Gastrocnemius medialis (tissue), 4 donors: Measurements from ENCODE around the gene MSI2.

Source experiments
- POLR2A ChIP-seq, 2 donors: fragments of 450-650 bp; IDR thresholded peaks; one replicate each; pipeline ENCODE4 v1.6.1; 2017; ENCODE audit warnings: antibody characterized with exemption in 2 of 2, mild to moderate bottlenecking in 2 of 2, moderate library complexity in 2 of 2
- TF ChIP-seq, protein P1 (sequence below), 5 experiments: fragments of 450-650 bp in 3 of 5; fragments of 200-600 bp in 2 of 5; sonication (generic) in 2 of 5; IDR thresholded peaks in 4 of 5; conservative IDR thresholded peaks in 1 of 5; 1 replicate in 4 of 5; 2 replicates in 1 of 5; pipeline ENCODE4 v1.5.1; 2016 to 2019; ENCODE audit warnings: antibody characterized with exemption in 5 of 5, mild to moderate bottlenecking in 3 of 5, moderate library complexity in 3 of 5

DNA sequence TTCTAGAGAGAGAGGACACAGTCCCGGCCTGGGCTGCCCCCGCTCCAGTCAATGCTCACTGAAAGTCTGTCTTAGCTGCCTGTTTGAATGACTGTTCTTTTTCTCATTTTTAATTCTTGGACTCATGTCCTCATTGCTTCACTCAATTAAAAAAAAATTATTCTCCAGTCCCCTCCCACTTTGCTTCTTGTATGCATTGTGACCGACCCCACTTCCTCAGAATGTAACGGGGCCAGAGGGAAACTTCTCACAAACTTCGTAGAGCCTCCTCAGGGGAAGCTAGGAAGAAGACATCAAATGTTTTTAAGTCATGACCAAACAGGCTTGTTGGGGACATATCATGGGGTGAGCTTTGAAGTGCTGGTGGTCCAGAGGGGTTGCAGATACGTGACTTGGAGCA, 375.5 kb downstream of the MSI2 start:
- TF ChIP-seq, protein P1, sequence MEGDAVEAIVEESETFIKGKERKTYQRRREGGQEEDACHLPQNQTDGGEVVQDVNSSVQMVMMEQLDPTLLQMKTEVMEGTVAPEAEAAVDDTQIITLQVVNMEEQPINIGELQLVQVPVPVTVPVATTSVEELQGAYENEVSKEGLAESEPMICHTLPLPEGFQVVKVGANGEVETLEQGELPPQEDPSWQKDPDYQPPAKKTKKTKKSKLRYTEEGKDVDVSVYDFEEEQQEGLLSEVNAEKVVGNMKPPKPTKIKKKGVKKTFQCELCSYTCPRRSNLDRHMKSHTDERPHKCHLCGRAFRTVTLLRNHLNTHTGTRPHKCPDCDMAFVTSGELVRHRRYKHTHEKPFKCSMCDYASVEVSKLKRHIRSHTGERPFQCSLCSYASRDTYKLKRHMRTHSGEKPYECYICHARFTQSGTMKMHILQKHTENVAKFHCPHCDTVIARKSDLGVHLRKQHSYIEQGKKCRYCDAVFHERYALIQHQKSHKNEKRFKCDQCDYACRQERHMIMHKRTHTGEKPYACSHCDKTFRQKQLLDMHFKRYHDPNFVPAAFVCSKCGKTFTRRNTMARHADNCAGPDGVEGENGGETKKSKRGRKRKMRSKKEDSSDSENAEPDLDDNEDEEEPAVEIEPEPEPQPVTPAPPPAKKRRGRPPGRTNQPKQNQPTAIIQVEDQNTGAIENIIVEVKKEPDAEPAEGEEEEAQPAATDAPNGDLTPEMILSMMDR (IDR thresholded peaks at IDR 0.05 in 4 of 5, conservative IDR thresholded peaks at IDR 0.05 in 1 of 5) = no peak
- no peak for TF ChIP-seq POLR2A (IDR thresholded peaks at IDR 0.05)
